ENCODE data around the gene TFAM. TPM values are rescaled to one million over a fixed set of nuclear protein-coding genes. Genes with fewer than 3 reads are reported as not detected.

TFAM gene
- total RNA-seq, 1 experiment from 2014 or later = 57.6 TPM

- H3K4me1 ChIP-seq (ENCODE audit: control insufficient read depth in 1 of 2, insufficient read depth in 2 of 2, low read length in 2 of 2) = no peaks in the 10 kb centered on the region
- H2AFZ ChIP-seq (ENCODE audit: low read depth, low read length, poor library complexity, severe bottlenecking) = no peak overlapping the region
- no peaks in the 10 kb centered on the region for H3K36me3 ChIP-seq (ENCODE audit: control insufficient read depth in 1 of 2, insufficient read depth in 2 of 2, low read length in 2 of 2)
- H3K4me3 ChIP-seq (replicated peaks in 1 of 2; ENCODE audit: low read depth in 1 of 2, low read length in 2 of 2) = no peak overlapping the region
- no peak overlapping the region for H3K4me2 ChIP-seq (ENCODE audit: low read length)
- no peaks in the 10 kb centered on the region for H4K20me1 ChIP-seq (ENCODE audit: insufficient read depth)
- H3K79me2 ChIP-seq (ENCODE audit: insufficient read depth, low read length) = no peaks in the 10 kb centered on the region
- DNase-seq (ENCODE audit: low read depth, low spot score) (no peak), ATAC-seq (no peak)
- ChIA-PET CTCF (no interaction called here), POLR2A (no interaction called here), RAD21 (ENCODE audit: low non-redundant PET in 1 of 2, low total read pairs in 2 of 2, uncharacterized antibody in 2 of 2, unreplicated experiment in 2 of 2) (no interaction called here)
- intact Hi-C loops (cut with micrococcal nuclease) = no loop called here
- no peak overlapping the region for H3K27ac ChIP-seq (ENCODE audit: low read depth, low read length)
- H3K27me3 ChIP-seq (ENCODE audit: insufficient read depth, low read length) = no peaks in the 10 kb centered on the region
- no peak overlapping the region for H3K9ac ChIP-seq (ENCODE audit: low read length)
- H3K9me3 ChIP-seq (ENCODE audit: control insufficient read depth in 1 of 2, insufficient read depth in 1 of 2, low read depth in 1 of 2, low read length in 2 of 2) = no peaks in the 10 kb centered on the region
- H3K9me2 ChIP-seq (ENCODE audit: insufficient read depth) = no peaks in the 10 kb centered on the region
- no peak for TF ChIP-seq ATF3 (IDR thresholded peaks at IDR 0.05)
- no peak for TF ChIP-seq ZFX (IDR thresholded peaks at IDR 0.05)
- BruUV-seq (replicated peaks) = no TSS peak
These were observed 59.7 kb downstream of the TFAM start for GRCh38 chr10:58444876-58445275.

GRCh38 chr10:58448121-58448935 lies 63.1 kb downstream of the TFAM start:
- Histone ChIP-seq H3K27me3 (ENCODE audit: insufficient read depth, low read length) (no peaks in the 10 kb centered on the region), H3K9ac (ENCODE audit: low read length) (no peak overlapping the region), H3K4me3 (replicated peaks in 1 of 2; ENCODE audit: low read depth in 1 of 2, low read length in 2 of 2) (no peak overlapping the region), H3K4me1 (ENCODE audit: control insufficient read depth in 1 of 2, insufficient read depth in 2 of 2, low read length in 2 of 2) (no peaks in the 10 kb centered on the region), H2AFZ (ENCODE audit: low read depth, low read length, poor library complexity, severe bottlenecking) (no peak overlapping the region), H3K79me2 (ENCODE audit: insufficient read depth, low read length) (no peaks in the 10 kb centered on the region), H3K36me3 (ENCODE audit: control insufficient read depth in 1 of 2, insufficient read depth in 2 of 2, low read length in 2 of 2) (no peaks in the 10 kb centered on the region), H3K4me2 (ENCODE audit: low read length) (no peak overlapping the region), H3K9me2 (ENCODE audit: insufficient read depth) (no peaks in the 10 kb centered on the region), H3K9me3 (ENCODE audit: control insufficient read depth in 1 of 2, insufficient read depth in 1 of 2, low read depth in 1 of 2, low read length in 2 of 2) (no peaks in the 10 kb centered on the region), H3K27ac (ENCODE audit: low read depth, low read length) (no peak overlapping the region), H4K20me1 (ENCODE audit: insufficient read depth) (no peaks in the 10 kb centered on the region)
- no peak for DNase-seq (ENCODE audit: low read depth, low spot score)
- no TSS peak for BruUV-seq (replicated peaks)
- RAD21 ChIA-PET (ENCODE audit: low non-redundant PET in 1 of 2, low total read pairs in 2 of 2, uncharacterized antibody in 2 of 2, unreplicated experiment in 2 of 2) = no interaction called here
- CTCF ChIA-PET = no interaction called here
- TF ChIP-seq POLR2A (IDR thresholded peaks at IDR 0.05; ENCODE audit: borderline replicate concordance, extremely low read depth, insufficient read depth, insufficient read length) (no peak), SIN3A (IDR thresholded peaks at IDR 0.05; ENCODE audit: low read depth) (no peak), REST (IDR thresholded peaks at IDR 0.05; ENCODE audit: low read depth) (no peak), SRF (IDR thresholded peaks at IDR 0.05; ENCODE audit: low read depth) (no peak), ZNF274 (IDR thresholded peaks at IDR 0.05; ENCODE audit: low read depth, low read length) (no peak), CBX3 (IDR thresholded peaks at IDR 0.05; ENCODE audit: low read depth) (no peak), CTCF (IDR thresholded peaks at IDR 0.05 in 2 of 3, conservative IDR thresholded peaks at IDR 0.05 in 1 of 3; ENCODE audit: borderline replicate concordance in 1 of 3, insufficient read depth in 1 of 3, low read depth in 2 of 3, low read length in 2 of 3) (no peak), EGR1 (IDR thresholded peaks at IDR 0.05; ENCODE audit: low read depth) (no peak), ELF1 (IDR thresholded peaks at IDR 0.05; ENCODE audit: borderline replicate concordance, low read depth) (no peak)
- POLR2A ChIA-PET = no interaction called here
- no peak for ATAC-seq
- intact Hi-C loops (cut with micrococcal nuclease) = no loop called here

Data from HCT116 (cell line).